ENCODE data around the gene HABP4. TPM values are rescaled to one million over a fixed set of nuclear protein-coding genes. Genes with fewer than 3 reads are reported as not detected.

Gene HABP4
- total RNA-seq, 4 donors from 2014 or later: 41.1 to 106 (median 60.0) TPM

GRCh38 chr9:96436063-96436455, 13.9 kb upstream of the HABP4 start:
- H3K9me3 ChIP-seq: no peaks in the 10 kb centered on the region
- H3K4me1 ChIP-seq: no peaks in the 10 kb centered on the region
- no peaks in the 10 kb centered on the region for H3K27me3 ChIP-seq
- H3K27ac ChIP-seq: no peak overlapping the region
- H3K4me3 ChIP-seq: no peak overlapping the region
- 53% methylated on average over 2 of the region's 2 CpGs; no CpG with 5 or more reads in 1 of the 2 donors for WGBS, 2 donors (ENCODE audit: low coverage in 1 of 2)
- no peaks in the 10 kb centered on the region for H3K36me3 ChIP-seq
- TF ChIP-seq CTCF (IDR thresholded peaks at IDR 0.05) (no peak), EP300 (IDR thresholded peaks at IDR 0.05) (no peak), POLR2AphosphoS5 (IDR thresholded peaks at IDR 0.05) (no peak), POLR2A (IDR thresholded peaks at IDR 0.05) (no peak)
- no peak for ATAC-seq

GRCh38 chr9:96436456-96437126, 13.4 kb upstream of the HABP4 start:
- Histone ChIP-seq H3K4me3 (no peak overlapping the region), H3K27me3 (no peaks in the 10 kb centered on the region), H3K27ac (no peak overlapping the region), H3K36me3 (no peaks in the 10 kb centered on the region), H3K9me3 (no peaks in the 10 kb centered on the region), H3K4me1 (no peaks in the 10 kb centered on the region)
- TF ChIP-seq POLR2AphosphoS5 (IDR thresholded peaks at IDR 0.05) (no peak), EP300 (IDR thresholded peaks at IDR 0.05) (no peak), CTCF (IDR thresholded peaks at IDR 0.05) (no peak), POLR2A (IDR thresholded peaks at IDR 0.05) (no peak)
- 74% methylated on average over 8 of the region's 15 CpGs; no CpG with 5 or more reads in 1 of the 2 donors for WGBS, 2 donors (ENCODE audit: low coverage in 1 of 2)
- no peak for ATAC-seq

- TF ChIP-seq CTCF (IDR thresholded peaks at IDR 0.05): no peak
- TF ChIP-seq EP300 (IDR thresholded peaks at IDR 0.05): no peak
- TF ChIP-seq POLR2AphosphoS5 (IDR thresholded peaks at IDR 0.05): no peak
- no peak for TF ChIP-seq POLR2A (IDR thresholded peaks at IDR 0.05)
- Histone ChIP-seq H3K4me1 (no peaks in the 10 kb centered on the region), H3K9me3 (no peaks in the 10 kb centered on the region), H3K27me3 (no peaks in the 10 kb centered on the region), H3K4me3 (no peak overlapping the region), H3K27ac (no peak overlapping the region), H3K36me3 (no peaks in the 10 kb centered on the region)
- WGBS, 2 donors (ENCODE audit: low coverage in 1 of 2): 78 to 100% methylated on average over 1 to 4 of the region's 7 CpGs
- ATAC-seq: no peak
Observed at GRCh38 chr9:96437454-96437853, 12.5 kb upstream of the HABP4 start.

GRCh38 chr9:96440671-96441199, 9.2 kb upstream of the HABP4 start:
- Histone ChIP-seq H3K27me3 (no peaks in the 10 kb centered on the region), H3K4me1 (no peaks in the 10 kb centered on the region), H3K27ac (no peak overlapping the region), H3K4me3 (no peak overlapping the region), H3K9me3 (no peaks in the 10 kb centered on the region), H3K36me3 (no peaks in the 10 kb centered on the region)
- no peak for TF ChIP-seq POLR2AphosphoS5 (IDR thresholded peaks at IDR 0.05)
- TF ChIP-seq POLR2A (IDR thresholded peaks at IDR 0.05): no peak
- TF ChIP-seq CTCF (IDR thresholded peaks at IDR 0.05): no peak
- TF ChIP-seq EP300 (IDR thresholded peaks at IDR 0.05): no peak
- 83 to 85% methylated on average over 2 to 3 of the region's 5 CpGs for WGBS, 2 donors (ENCODE audit: low coverage in 1 of 2)
- no peak for ATAC-seq

Data from gastroesophageal sphincter (tissue), 4 donors.